ENCODE measurements around the gene MACROD2.

Gene MACROD2

DNA sequence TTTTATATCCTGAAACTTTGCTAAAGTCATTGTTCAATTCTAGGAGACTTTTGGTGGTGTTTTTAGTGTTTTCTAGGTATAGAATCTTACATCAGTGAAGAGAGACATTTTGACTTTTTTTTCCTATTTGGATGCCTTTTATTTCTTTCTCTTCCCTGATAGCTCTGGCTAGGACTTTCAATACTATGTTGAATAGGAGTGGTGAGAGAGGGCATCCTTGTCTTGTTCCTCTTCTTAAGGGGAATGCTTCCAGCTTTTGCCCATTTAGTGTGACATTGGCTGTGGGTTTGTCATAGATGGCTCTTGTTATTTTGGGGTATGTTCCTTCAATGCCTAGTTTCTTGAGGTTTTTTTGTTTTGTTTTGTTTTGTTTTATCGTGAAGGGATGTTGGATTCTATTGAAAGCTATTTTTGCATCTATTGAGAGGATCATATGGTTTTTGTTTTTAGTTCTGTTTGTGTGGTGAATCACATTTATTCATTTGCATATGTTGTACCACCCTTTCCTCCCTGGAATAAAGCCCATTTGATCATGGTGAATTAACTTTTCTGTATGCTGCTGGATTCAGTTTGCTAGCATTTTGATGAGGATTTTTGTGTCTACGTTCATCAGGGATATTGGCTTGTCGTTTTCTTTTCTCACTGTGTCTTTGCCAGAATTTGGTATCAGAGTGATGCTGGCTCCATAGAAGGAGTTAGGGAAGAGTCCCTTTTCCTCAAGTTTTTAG, 882.1 kb downstream of the MACROD2 start:
- no peak for DNase-seq (ENCODE audit: low spot score)

DNA sequence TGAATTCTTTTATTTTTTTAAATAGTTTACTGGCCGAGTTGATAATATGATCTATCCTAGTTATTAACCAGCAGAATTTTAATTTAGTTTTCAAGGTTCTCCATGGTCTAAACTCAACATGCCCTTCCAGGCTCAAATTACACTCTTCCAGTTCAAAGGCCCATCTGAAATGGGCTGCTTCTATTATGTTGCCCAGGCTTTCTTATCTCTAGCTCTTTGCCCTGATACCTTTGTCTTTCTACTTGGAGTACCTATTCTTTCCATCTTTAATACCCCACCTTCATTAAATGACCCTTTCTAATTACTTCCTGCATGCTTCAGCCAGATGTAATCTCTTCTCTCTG, 883.3 kb downstream of the MACROD2 start:
- DNase-seq (ENCODE audit: low spot score), result no peak

DNA sequence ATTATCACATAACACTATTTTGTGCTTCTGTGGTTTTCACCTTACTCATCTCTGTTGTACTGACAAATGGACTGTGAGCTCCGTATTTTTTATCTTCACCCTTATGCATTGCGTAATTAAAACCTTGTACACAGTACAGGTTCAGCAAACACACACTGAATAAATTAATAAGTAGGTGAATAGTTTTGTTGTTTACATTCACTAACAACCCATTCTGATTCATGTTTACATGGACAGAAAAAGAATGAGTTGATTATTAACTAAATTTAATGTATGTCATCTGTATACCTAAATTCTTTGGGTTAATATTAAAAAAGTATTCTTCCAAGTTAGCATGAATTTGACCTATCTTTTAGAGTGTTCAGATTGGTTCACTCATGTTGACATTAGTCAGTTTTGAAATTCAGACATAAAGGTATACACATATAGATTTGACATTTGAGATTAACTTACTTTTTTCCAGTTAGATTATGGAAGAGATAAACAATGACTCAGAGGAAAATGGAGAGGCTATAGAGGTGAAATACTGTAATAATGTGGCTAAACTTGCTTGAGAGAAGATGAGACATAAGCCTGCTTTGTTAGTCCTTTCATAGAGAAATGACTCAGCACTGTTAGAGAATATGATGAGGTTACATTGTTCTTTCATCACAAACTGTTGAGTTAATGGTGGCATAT, 883.8 kb downstream of the MACROD2 start:
- DNase-seq (ENCODE audit: low spot score), result peak; percentile 88

DNA sequence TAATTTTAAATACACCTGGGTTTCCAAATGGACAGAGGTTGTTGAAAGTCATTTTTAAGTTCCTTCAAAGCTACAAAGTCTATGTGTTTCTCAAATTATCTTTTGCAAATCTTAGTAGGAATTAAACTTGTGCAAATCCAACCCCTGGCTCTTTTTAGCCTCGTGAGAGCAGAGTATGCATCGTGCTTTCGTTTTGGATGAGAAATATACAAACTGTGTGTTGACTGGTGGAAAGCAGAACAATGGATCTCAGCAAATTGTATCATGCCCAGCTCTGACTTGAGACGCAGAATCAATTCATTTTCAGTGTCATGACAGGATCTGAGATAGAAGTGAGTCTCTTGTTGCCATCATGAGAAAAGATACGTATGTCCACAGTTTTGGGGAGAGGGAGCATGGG, 884.5 kb downstream of the MACROD2 start:
- DNase-seq (ENCODE audit: low spot score), result no peak

- DNase-seq (ENCODE audit: low spot score), result no peak
Observed at GRCh38 chr20:14881518-14881917, 886.2 kb downstream of the MACROD2 start.

GRCh38 chr20:14882157-14882556, 886.8 kb downstream of the MACROD2 start:
- DNase-seq (ENCODE audit: low spot score), result no peak

DNA sequence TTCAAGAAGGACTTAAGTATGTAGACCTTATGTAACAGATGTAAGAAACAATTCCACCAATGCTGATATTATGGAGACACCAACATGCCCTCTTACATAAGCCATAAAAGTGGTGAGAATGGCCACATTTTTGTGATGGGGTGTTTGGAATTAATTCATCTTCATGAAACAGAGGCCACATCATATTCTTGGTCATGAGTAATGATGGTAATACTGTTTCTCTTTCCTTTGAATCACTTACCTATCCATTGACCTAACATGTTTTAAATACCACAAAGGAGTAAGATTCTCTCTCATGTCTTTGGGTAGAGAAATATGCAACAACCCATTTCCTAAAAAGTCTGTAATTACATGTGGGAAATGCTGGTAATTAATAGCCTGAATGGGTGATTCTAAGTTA, 887.5 kb downstream of the MACROD2 start:
- DNase-seq (ENCODE audit: low spot score), result peak; percentile 48

GRCh38 chr20:14883324-14883723, 888.0 kb downstream of the MACROD2 start:
- peak; percentile 8 for DNase-seq (ENCODE audit: low spot score)

DNA sequence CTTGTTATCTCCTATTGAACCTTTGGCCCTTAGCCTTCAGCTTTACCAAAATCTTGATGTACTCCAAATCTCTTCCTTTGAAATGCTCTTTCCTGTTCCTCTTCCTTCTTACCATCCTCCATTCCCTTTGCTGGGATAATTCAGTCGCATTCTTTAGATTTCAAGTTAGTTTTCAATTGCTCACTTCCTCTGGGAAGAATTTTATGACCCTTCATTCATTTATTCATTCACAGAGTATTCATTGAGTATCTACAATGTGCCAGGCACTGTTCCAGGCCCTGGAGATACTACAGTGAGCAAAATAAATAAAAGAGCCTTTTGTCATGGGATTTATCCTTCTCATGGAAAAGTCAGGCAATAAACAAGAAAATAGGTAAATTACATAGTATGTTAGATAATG, 890.3 kb downstream of the MACROD2 start:
- DNase-seq (ENCODE audit: low spot score), result peak; percentile 53

DNA sequence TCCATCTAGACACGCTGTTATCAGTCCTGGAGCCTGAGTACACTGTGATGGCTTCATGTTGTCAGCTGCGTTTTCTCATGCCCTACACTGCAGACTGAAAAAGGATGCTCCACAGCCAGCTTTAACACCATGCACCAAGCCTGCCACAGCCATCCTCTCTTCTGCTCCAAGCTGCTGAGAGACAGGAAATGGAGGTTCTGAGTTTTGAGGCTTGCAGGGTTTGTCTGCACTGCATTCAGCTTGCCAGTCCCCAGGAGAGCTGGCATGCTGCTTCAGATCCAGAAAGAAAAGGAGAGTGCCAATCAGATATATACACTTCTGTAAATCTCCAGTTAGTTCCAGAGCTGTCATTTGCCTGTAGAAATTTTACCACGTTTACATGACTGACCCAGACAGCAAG, 892.8 kb downstream of the MACROD2 start:
- DNase-seq (ENCODE audit: low spot score), result no peak

DNA sequence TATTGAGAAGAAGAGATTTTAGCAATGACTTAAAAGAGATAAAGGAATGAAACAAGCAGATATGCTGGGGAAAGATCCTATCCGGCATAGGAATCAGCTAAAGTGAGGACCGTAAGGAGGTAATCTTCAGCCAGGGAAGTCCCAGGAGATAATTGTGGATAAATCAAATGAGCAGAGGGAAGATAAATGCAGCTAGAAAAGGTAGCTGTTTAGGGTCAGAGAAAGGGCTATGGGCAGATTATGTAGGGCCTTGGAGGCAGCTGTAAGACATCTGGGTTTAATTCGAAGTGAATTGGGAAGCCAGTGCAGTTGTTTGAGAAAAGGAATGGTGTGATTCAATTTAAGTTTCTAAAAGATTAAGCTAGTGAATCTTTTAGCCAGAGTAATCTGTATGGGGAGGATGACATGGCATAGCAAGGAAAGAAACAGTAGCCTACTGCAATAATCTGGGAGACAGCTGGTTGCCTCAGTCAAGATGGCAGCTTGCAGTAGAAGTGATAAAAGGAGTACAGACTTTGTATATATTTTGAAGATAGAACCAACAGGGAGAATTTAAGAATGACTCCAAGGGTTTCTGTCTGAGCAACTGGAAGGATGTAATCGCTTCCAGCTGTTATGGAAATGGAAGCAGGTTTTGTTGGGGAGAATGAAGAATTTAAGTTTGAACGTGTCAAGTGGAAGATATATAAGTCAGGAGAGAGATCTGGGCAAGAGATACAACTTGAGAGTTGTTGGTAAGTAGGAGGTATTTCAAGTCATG, 894.4 kb downstream of the MACROD2 start:
- no peak for DNase-seq (ENCODE audit: low spot score)

DNA sequence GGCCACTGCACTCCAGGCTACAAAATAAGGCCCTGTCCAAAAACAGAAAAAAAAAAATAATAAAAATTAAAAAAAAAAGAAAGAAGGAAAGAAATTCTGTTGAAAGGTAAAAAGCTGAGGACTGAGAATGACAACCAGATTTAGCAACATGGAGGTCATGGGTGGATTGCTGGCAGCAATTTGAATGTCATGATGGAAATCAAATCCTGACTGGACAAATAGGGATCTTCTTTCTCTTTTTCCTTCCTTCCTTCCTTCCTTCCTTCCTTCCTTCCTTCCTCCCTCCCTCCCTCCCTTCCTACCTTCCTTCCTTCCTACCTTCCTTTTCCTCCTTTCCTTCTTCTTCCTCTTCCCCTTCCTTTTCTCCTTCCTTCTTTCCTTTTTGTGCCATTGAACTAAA, 895.4 kb downstream of the MACROD2 start:
- no peak for DNase-seq (ENCODE audit: low spot score)

DNA sequence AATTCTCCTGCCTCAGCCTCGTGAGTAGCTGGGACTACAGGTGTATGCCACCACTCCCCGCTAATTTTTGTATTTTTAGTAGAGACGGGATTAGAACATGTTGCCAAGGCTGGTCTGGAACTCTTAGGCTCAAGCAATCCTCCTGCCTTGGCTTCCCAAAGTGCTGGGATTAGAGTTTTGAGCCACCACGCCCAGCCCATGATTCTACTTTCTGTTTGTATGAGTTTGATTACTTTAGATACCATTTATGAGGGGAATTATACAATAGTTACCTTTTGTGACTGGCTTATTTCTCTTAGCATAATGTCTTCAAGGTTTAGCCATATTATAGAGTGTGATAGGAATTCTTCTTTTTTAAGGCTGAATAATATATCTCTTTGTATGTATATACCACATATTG, 897.5 kb downstream of the MACROD2 start:
- no peak for DNase-seq (ENCODE audit: low spot score)

GRCh38 chr20:14896569-14896968, 901.3 kb downstream of the MACROD2 start:
- DNase-seq (ENCODE audit: low spot score), result no peak

DNA sequence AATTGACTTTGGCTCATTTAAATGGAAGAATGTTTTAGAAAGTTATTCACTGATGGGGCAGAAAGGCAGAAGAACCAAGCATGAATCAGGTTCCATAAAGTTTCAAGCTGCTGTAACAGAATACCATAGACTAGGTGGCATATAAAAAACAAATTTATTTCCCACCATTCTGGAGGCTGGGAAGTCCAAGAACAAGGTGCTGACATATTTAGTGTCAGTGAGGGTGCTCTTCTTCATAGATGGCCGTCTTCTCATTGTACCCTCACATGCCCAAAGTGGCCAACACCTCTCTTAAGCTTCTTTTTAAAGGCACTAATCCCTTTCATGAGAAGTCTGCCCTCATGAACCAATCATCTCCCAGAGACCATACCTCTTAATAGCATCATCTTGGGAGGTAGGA, 902.3 kb downstream of the MACROD2 start:
- no peak for DNase-seq (ENCODE audit: low spot score)

- no peak for DNase-seq (ENCODE audit: low spot score)
Observed at GRCh38 chr20:14902432-14903089, 907.2 kb downstream of the MACROD2 start.

DNA sequence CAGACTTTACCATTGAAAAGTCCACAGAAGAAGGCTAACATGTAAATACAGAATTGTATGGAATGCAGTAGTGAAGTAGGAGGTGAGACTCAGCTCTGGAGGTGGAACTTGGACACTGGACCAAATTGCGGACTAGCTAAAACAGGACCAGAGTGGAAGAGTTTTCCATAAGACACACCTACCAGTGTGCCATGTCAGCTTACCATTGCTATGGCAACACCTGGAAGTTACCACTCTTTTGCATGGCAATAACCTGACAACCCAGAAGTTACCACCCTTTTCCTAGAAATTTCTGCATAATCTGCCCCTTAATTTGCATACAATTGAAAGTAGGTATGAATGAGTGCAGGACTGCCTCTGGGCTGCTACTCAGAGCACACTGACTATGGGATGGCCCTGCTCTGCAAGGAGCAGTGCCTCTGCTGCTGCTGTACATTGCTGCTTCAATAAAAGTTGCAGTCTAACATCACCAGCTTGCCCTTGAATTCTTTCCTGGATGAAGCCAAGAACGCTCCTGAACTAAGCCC, 911.7 kb downstream of the MACROD2 start:
- no peak for DNase-seq (ENCODE audit: low spot score)

- no peak for DNase-seq (ENCODE audit: low spot score)
Observed at GRCh38 chr20:14910126-14910525, 914.8 kb downstream of the MACROD2 start.

- no peak for DNase-seq (ENCODE audit: low spot score)
Observed at GRCh38 chr20:14913896-14914620, 918.7 kb downstream of the MACROD2 start.

GRCh38 chr20:14914633-14915032, 919.3 kb downstream of the MACROD2 start:
- DNase-seq (ENCODE audit: low spot score), result no peak

GRCh38 chr20:14915356-14915755, 920.0 kb downstream of the MACROD2 start:
- no peak for DNase-seq (ENCODE audit: low spot score)

Measured in kidney tubule cell (primary cell).